Amygdala (tissue), 56 donors: ENCODE data around the gene BBOF1.

Source experiments
- DNase-seq, 56 donors: peaks; one replicate each; lab custom pipeline; 2025; lab: John Stamatoyannopoulos, UW

Gene BBOF1

DNA sequence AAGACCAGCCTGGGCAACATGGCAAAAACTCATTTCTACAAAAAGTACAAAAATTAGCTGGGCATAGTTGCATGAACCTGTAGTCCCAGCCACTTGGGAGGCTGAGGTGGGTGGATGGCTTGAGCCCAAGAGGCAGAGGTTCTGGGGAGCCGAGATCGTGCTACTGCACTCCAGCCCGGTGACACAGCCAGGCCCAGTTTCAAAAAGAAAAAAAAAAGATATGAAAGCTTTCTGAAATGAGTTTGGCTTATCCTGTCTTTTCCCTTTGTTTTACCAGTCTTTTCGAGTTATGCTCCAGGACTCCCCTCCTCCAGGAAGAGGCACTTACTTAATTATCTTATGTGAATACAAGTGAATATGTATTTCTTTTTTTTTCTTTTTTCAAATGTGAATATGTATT is 3.2 kb downstream of the BBOF1 start:
- DNase-seq = no peak

DNA sequence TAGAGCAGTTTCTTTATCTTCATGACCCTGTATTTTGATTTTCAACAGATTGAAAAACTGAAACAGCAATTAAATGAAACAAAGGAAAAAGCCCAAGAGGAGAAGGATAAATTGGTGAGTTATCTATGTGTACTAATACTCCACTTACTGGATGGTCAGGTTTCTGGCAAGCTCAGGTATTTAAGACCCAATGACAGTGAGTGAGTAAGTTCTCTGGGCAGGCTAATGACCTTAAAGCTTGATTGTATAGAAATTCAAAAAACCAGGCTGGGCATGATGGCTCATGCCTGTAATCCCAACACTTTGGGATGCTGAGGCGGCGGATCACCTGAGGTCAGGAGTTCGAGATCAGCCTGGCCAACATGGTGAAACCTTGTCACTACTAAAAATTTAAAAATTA is 10.0 kb downstream of the BBOF1 start:
- DNase-seq = no peak

DNA sequence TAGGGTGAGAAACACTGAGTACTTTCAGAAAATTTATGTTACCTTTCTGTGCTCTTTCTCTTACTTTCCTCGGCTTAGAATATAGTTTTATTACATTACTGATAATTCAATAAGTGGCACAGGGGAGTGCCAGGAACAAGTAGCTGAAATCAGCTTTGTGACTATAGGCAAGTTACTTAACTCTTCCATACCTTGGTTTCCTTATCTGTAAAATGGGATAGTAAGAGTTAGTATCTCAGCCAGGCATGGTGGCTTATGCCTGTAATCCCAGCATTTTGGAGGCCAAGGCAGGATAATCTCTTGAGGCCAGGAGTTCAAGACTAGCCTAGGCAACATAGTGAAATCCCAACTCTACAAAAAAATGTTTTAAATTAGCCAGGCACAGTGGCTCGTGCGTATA is 15.4 kb downstream of the BBOF1 start:
- DNase-seq = no peak

DNA sequence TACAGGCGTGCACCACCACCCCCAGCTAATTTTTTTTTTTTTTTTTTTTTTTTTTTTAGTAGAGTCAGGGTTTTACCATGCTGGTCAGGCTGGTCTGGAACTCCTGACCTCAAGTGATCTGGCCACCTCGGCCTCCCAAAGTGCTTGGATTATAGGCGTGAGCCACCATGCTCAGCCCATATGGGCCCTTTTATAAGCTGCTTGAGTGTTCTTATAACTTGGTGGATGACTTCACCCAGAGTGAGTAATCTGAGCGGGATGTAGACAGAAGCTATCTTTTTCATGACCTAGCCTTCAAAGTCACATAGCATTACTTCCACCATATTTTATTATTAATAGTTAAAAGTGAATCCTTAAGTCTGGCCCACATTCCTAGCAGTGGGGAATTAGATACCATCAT is 16.4 kb downstream of the BBOF1 start:
- DNase-seq = no peak

DNA sequence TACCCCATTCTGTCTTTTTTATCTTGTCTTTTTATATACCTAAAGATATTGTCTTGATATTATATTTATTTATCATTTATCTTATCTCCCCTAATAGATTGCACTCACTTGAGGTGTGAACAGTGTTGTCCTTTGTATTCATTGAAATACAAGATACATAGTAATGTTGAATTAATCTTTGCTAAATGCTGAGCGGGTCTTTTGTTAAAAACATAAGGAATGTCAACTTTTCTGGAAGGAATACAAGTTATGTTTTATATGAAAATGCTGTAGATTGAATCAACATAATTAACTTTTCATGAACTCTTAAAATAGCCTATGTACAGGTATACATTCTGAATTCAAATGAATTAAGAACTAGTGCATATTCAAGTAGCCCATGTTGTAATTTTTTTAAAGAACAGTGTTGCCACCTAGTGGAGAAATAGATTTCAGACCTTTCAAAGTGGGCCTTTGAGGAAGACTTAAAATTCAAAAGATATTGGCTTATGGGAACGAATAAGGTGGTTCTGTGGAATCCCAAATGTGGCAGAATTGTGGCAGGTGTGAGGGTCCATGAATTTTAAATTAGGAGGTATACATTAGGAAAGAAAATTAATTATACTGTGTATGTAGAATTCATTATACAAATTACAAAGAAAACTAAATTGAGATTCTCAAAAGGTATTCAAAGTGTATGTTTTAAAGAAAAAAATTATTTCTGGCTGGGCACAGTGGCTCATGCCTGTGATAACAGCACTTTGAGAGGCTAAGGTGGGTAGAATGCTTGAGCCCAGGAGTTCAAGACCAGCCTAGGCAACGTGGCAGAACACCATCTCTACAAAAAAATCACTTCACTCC is 19.1 kb downstream of the BBOF1 start:
- DNase-seq = peak in 1 of 56 donors; percentile 3

DNA sequence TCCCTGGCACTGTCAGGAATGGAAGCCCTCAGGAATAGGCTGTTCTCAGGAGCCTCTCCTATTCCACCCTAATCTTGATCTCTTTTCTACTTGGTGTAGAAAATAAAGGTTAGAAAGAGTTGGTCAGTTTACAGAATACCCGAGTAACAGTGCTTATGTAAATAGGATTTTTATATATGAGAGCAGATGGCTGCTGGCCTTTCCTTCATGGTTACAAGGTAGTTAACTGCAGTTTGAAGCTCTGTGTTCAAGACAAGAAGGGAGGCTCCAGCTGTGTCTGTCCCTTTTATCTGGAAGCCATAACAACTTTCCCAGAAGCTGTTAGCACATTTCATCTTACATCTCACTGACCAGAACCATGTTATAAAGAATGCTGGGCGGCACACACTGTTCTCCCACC is 23.1 kb downstream of the BBOF1 start:
- no peak for DNase-seq

DNA sequence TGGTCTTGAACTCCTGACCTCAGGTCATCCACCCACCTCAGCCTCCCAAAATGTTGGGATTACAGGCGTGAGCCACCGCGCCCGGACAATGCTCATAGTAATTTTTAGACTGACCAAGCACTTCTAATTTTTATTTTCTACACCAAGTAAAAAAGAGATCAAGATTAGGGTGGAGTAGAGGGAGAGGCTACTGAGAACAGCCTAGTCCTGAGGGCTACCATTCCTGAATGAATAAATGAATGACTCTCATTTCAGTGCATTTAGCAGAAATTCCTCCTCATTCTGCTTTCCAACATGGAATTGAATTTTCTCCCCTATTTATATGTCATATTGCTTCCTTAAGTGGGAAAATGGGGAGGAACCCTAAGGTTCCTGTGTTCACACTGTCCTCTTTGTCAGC is 26.4 kb downstream of the BBOF1 start:
- no peak for DNase-seq

DNA sequence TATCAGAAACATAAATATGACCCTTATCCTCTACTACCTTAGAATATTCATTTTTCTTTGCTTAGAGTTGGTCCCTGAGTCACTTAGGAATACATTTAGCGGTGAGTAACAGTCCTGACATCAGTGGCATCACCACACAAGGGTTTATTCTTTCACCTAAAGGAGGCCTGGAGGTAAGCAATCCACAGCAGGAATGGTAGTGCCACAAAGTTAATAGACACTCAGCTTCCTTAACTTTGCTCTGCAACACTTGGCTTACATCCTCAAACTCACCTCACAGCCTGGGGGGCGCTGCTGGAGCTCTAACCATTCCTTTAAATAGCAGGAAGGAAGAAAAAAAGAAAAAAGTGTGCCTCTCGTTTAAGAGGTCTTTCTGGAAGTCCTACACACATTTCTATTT is 29.1 kb downstream of the BBOF1 start:
- no peak for DNase-seq

DNA sequence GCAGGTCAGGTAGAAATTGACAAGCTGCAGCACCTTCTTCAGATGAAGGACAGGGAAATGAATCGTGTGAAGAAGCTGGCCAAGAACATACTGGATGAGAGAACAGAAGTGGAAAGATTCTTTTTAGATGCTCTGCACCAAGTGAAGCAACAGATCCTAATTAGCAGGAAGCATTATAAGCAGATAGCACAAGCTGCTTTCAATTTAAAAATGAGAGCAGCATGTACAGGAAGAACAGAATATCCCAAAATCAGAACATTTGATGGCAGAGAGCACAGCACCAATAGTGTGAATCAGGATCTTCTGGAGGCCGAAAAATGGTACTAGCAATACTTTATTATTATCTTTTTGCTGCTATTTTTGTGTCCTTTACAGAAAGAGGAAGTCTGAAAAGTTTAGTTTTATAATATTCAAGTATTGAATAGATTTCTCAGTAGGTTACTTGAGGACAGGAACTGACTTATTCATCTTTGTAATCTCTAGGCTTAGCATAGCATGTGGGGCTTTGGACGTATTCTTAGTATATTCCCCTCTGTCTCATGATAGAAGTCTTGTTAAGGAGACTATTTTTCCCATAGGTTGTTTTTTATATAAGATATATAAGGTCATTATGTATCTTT is 30.8 kb downstream of the BBOF1 start:
- no peak for DNase-seq

DNA sequence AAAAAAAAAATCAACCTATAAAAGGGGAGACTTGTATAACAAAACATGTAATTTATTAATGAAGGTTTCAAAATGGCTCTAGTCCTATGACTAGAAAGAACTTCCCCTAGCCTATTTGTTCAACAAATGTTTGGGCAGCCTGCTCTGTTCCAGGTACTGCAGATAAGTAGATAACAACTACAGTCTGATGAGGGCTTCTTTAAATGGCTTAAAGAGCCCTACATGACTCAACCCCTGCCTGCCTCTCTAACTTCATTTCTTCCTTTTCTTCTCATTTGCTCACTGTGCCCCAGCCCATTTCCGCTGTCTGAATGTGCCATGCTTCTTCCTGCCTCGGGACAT is 43.6 kb downstream of the BBOF1 start:
- DNase-seq = no peak

DNA sequence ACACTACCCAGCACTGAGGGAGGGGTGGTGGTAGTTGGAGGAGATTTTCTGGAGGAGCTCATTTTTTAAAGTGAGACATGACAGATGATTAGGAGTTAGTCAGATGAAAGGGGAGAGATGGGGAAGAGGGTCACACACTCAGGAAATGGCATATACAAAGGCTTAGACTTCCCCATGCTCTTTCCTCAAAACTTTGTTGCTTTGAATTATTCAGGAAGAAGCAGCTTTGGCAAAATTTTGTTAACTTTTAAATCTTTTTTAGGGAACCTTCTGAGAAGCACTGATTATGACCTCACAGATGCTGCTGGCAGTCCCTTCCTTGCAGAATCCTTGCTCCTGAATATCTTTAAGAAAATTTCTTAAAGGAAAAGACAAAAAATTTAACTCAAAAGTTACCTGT is 45.3 kb downstream of the BBOF1 start:
- DNase-seq = no peak

DNA sequence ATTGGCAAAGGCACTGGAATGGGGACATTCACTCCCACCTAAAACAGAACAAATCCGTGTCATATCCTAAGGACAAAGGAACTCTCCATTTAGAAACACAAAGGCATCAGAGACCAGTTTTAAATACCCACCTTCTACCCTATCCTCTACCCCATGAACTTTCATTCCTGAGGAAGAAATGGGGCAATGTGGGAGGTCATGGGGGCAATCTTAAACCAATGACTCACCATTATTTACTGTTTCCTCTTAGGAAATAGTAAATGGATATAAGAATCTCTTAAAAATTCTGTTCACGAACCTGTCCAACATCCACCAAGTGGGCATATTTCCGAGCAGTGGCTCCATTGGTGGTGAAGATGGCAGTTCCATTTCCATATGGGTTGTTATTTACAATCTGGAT is 45.7 kb downstream of the BBOF1 start:
- DNase-seq = no peak

DNA sequence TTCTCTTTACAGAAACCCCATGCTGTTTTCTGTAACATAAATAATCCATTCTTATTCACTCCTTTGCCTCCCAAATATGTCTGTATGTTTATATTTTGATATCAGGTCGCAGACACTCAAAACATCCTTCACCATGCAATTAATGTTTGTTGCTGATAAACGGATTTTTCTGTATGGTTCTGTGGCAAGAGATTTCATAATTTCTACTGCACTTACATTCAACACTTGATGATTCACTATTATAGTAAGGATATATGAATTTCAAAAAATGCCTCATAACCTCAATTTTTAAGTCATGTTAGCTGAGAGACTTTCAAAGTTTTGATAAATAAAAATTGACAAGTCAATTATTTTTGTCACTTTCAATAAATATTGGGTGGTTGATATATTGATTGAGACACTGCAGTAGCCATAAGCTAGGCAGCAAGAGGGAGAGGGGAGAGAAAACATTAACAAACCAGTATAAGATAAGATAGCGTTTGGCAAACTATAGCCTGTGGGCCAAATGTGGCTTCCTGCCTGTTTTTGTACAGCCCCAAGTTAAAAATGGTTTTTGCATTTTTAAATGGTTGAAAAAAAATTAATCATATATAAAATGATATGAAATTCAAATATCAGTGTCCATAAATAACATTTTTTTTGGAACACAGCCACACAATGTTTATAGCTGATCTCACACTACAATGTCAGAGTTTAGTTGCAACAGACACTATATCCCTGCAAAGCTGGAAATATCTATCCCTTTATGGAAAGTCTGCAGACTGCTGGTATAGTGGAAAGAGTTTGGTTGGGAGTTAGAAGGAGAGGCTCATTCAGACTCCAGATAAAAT is 46.8 kb downstream of the BBOF1 start:
- DNase-seq = no peak

DNA sequence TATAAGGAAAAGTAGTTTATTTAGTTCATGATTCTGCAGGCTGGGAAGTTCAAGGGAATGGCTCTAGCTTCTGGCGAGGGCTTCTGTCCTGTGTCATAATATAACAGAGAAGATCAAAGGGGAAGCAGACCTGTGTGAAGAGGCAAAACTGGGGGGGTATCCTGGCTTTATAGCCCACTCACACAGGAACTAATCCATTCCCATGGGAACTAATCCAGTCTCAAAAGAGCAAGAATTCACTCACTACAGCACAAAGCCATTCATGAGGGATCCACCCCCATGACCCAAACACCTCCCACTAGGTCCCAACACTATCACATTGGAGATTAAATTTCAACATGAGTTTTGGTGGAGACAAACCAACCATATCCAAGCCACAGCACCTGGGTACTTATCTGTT is 58.3 kb downstream of the BBOF1 start:
- DNase-seq = no peak

DNA sequence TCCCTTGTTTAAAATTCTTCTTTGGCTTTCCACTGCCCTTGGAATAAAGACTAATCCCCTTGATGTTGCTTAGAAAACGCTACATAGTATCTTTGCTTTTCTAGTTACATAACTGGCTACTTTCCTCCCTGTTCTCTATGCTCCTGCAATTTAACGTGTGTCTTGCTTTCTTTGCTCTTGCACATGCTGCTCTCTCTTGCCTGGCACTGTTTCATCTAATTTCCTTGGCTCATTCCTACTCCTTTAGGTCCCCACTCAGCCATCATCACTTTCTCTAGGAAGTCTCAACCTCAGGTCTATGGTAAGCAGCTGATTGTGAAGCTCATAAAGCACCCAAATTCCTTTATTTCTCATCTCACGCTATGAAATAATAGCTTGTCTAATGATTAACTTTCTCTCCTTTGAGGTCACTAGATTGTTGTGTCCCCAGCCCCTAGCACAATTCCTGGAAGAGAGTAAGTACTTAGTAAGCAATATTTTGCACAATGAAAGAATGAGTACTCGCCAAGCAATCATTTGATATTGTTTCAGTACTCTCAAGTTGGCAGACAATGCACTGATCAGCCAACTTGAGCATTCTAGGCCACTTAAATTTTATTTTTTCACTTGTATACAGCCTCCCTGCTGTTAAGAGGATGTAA is 61.8 kb downstream of the BBOF1 start:
- DNase-seq = no peak

DNA sequence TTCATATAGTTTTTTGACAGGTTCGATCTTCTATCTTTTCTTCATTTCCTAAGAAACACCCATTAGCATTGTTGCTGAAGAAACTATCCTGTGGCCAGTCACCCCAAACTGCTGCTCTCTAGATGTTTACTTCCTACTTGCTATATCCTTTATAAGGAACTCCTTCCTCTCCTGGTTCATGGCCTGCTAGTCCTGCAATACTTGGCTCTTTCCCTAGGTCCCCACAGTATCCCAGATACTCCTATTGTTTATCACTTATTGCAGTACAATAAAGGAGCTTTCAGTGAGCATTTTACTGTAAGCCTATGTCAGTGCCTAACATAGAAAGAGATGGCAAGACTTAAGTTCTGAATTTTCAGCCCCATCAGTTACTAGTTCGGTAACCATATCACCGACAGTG is 62.3 kb downstream of the BBOF1 start:
- no peak for DNase-seq

DNA sequence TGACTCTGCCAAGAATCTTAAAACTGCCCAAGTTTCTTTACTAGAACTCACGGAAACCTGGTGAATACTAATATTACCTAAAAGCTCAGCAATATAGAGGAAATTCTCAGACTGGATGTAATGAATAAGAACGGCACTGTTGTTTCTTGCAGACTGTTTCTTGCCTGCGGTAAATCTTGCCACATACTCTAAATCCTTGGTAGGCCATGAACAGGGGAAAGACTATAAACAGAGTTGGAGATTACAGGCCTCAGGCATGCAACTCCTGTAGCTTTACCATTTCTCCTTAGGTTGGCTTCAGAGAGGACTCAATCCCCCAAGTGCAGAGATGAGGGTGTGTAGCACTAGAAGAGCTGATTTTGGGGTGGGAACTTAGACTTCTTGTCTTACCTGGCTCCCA is 64.0 kb downstream of the BBOF1 start:
- DNase-seq = no peak

DNA sequence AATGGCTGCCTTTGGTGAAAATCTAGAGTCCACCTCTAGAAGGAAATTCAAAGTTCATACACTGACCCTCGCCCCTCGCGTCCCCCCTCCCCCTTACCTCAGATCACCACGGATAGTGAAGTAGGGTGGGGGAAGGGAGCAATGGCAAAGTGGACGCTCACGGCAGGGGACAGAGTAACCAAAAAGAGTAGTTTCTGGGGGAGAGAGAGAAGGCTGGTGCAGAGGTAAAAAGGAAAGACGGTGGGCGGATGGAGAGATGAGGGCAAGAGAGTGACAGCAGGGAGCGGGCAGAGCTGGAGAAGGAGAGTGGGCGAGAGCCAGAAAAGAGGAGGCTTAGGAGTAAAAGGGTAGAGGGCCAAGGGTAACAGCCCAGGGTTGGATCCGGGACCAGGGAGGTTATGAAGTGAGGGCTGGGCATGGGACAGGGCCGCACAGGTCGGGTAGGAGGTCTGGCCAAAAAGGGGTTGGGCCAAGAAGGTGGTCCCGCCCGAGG is 64.7 kb downstream of the BBOF1 start:
- DNase-seq = peak in 2 of 56 donors; percentile 17 to 26

DNA sequence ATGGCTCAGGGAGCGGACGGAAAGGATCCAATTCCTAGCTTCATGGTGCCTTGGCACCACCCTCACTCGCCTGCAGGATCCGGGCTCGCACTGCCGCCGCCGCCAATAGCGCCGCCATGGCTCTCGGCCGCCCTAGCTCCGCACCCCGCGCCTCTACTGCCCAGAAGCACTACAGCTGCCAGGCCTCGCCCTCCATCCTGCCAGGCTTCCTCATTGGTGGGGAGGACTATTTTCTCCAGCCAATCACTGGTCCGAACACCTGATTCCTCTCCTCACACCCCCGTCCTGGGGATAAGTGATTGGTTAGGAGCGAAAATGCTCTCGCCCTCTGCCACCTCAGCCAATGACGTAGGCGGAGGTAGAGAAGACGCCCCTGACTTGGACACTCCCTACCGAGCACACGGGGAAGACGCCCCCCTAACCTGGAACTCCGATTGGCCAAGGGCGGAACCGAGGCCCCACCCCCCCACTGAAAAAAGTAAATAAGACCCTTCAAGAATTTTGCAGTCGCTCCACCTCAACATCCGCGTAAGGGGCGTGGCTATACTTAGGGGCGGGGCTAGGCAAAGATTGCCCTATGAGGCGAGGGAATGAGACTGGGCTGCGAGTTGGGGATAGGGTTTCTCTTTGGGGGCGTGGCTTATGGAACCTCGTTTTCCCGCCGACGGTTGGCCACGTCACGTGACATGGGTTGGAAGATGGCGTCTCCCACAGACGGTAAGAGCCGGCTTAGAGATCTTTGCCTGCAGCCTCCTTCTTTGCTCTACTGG is 65.3 kb downstream of the BBOF1 start, which contains the start of the genes ALDH6A1 and LIN52:
Gene ALDH6A1, minus strand, starts transcription at position 177 of the 770 bp plus-strand sequence. Its CDS starts 59 bp downstream, at position 118.
Gene LIN52, plus strand, starts transcription at position 680 of the 770 bp plus-strand sequence. Its CDS starts 19 bp downstream, at position 699.
- DNase-seq = peak; percentile 82 to 100 (median 100)
